Suprapubic skin (tissue), 4 donors: ENCODE data around the gene MAD1L1. TPM values are rescaled to one million over a fixed set of nuclear protein-coding genes. Genes with fewer than 3 reads are reported as not detected.

Source experiments
- DNase-seq, 2 donors: peaks; one replicate each; pipeline ENCODE4 v3.0.0-alpha.2; 2019; ENCODE audit warnings: low spot score in 2 of 2
- H3K27ac ChIP-seq: fragments of 200-600 bp; sonication (generic); one replicate; pipeline ENCODE4 v1.5.1; 2019
- H3K27me3 ChIP-seq: fragments of 200-600 bp; sonication (generic); one replicate; pipeline ENCODE4 v1.5.1; 2019
- H3K36me3 ChIP-seq: fragments of 200-600 bp; sonication (generic); one replicate; pipeline ENCODE4 v1.5.1; 2019
- H3K4me1 ChIP-seq: fragments of 200-600 bp; sonication (generic); one replicate; pipeline ENCODE4 v1.5.1; 2019
- H3K4me3 ChIP-seq: fragments of 200-600 bp; sonication (generic); one replicate; pipeline ENCODE4 v1.5.1; 2019; ENCODE audit warnings: mild to moderate bottlenecking
- H3K9me3 ChIP-seq: fragments of 200-600 bp; sonication (generic); one replicate; pipeline ENCODE4 v1.5.1; 2019
- CTCF ChIP-seq, 2 donors: fragments of 200-600 bp in 1 of 2; fragments of 450-650 bp in 1 of 2; sonication (generic) in 1 of 2; IDR thresholded peaks; one replicate each; pipeline ENCODE4 v1.5.1; 2016 to 2019; ENCODE audit warnings: antibody characterized with exemption in 2 of 2, mild to moderate bottlenecking in 1 of 2, moderate library complexity in 1 of 2
- EP300 ChIP-seq: sonication (generic); formaldehyde crosslinking; IDR thresholded peaks from one replicate; pipeline ENCODE4 v1.6.1; 2017; ENCODE audit warnings: antibody characterized with exemption
- POLR2A ChIP-seq, 2 donors: fragments of 450-650 bp; IDR thresholded peaks; one replicate each; pipeline ENCODE4 v1.6.1; 2017; ENCODE audit warnings: antibody characterized with exemption in 2 of 2, mild to moderate bottlenecking in 2 of 2, moderate library complexity in 2 of 2
- POLR2AphosphoS5 ChIP-seq, 3 donors: sonication (generic); formaldehyde crosslinking; IDR thresholded peaks; one replicate each; pipeline ENCODE4 v1.6.1; 2017; ENCODE audit warnings: antibody characterized with exemption in 3 of 3
- WGBS: methylation state at CpG from one replicate; pipeline ENCODE4 v1.1.5; 2018; 5-methylcytosine and 5-hydroxymethylcytosine counted together
- total RNA-seq, 4 donors: library from RNA; depleted of rRNA; stranded (reverse); fragments of >200 nt; gene quantifications; one replicate each; pipeline ENCODE4 v1.1.0, GENCODE V29; 2016

Gene MAD1L1
- total RNA-seq, 4 donors from 2014 or later = 53.2 to 69.8 (median 62.2) TPM

- DNase-seq = no peak
- Histone ChIP-seq H3K9me3 (no peaks in the 10 kb centered on the region), H3K4me1 (no peaks in the 10 kb centered on the region), H3K4me3 (no peak overlapping the region), H3K36me3 (peaks cover 27% of the 10 kb centered on the region), H3K27ac (no peak overlapping the region), H3K27me3 (no peaks in the 10 kb centered on the region)
- TF ChIP-seq CTCF (IDR thresholded peaks at IDR 0.05) = no peak
- TF ChIP-seq POLR2A (IDR thresholded peaks at IDR 0.05) = no peak
- no peak for TF ChIP-seq EP300
- TF ChIP-seq POLR2AphosphoS5 (IDR thresholded peaks at IDR 0.05) = no peak
- WGBS = 90% methylated on average over 14 of the region's 25 CpGs
These were observed 32.7 kb downstream of the MAD1L1 start for GRCh38 chr7:2199956-2200583.

- no peak for DNase-seq
- H3K4me3 ChIP-seq = no peak overlapping the region
- 91% methylated on average over 16 of the region's 16 CpGs for WGBS
- TF ChIP-seq CTCF (IDR thresholded peaks at IDR 0.05) (no peak), POLR2AphosphoS5 (IDR thresholded peaks at IDR 0.05) (no peak), EP300 (no peak)
- H3K27ac ChIP-seq = no peak overlapping the region
- H3K27me3 ChIP-seq = no peaks in the 10 kb centered on the region
- H3K4me1 ChIP-seq = no peaks in the 10 kb centered on the region
- H3K36me3 ChIP-seq = peaks cover 27% of the 10 kb centered on the region
- H3K9me3 ChIP-seq = no peaks in the 10 kb centered on the region
These were observed 33.2 kb downstream of the MAD1L1 start for GRCh38 chr7:2199528-2199927.

GRCh38 chr7:2198760-2199159, 34.0 kb downstream of the MAD1L1 start:
- Histone ChIP-seq H3K27me3 (no peaks in the 10 kb centered on the region), H3K27ac (no peak overlapping the region), H3K4me1 (no peaks in the 10 kb centered on the region), H3K9me3 (no peaks in the 10 kb centered on the region), H3K36me3 (peaks cover 27% of the 10 kb centered on the region), H3K4me3 (no peak overlapping the region)
- WGBS = no CpG with 5 or more reads among the region's 10 CpGs
- no peak for TF ChIP-seq POLR2AphosphoS5 (IDR thresholded peaks at IDR 0.05)
- no peak for DNase-seq

- H3K4me1 ChIP-seq = no peaks in the 10 kb centered on the region
- WGBS = 81% methylated on average over 7 of the region's 15 CpGs
- peaks cover 27% of the 10 kb centered on the region for H3K36me3 ChIP-seq
- no peak overlapping the region for H3K4me3 ChIP-seq
- DNase-seq = no peak
- no peak for TF ChIP-seq POLR2AphosphoS5 (IDR thresholded peaks at IDR 0.05)
- no peak for TF ChIP-seq POLR2A (IDR thresholded peaks at IDR 0.05)
- no peak for TF ChIP-seq CTCF (IDR thresholded peaks at IDR 0.05)
- TF ChIP-seq EP300 = no peak
- H3K27ac ChIP-seq = no peak overlapping the region
- H3K9me3 ChIP-seq = no peaks in the 10 kb centered on the region
- no peaks in the 10 kb centered on the region for H3K27me3 ChIP-seq
These were observed 34.5 kb downstream of the MAD1L1 start for GRCh38 chr7:2198206-2198605.

GRCh38 chr7:2197436-2198155, 35.1 kb downstream of the MAD1L1 start:
- no peak overlapping the region for H3K4me3 ChIP-seq
- H3K36me3 ChIP-seq = peaks cover 27% of the 10 kb centered on the region
- 93% methylated on average over 21 of the region's 21 CpGs for WGBS
- no peak overlapping the region for H3K27ac ChIP-seq
- TF ChIP-seq POLR2AphosphoS5 (IDR thresholded peaks at IDR 0.05) (no peak), EP300 (no peak), CTCF (IDR thresholded peaks at IDR 0.05) (no peak), POLR2A (IDR thresholded peaks at IDR 0.05) (no peak)
- no peaks in the 10 kb centered on the region for H3K4me1 ChIP-seq
- no peak for DNase-seq
- no peaks in the 10 kb centered on the region for H3K27me3 ChIP-seq
- no peaks in the 10 kb centered on the region for H3K9me3 ChIP-seq
